Mesenchymal stem cell (in vitro differentiated cells and primary cell): ENCODE results near the gene ZMYND11.
A peak's percentile ranks its signal among the peaks of the same experiment; 100 is the strongest.

Experiments used
- DNase-seq: peaks from one replicate; pipeline ENCODE4 v3.0.0-alpha.2; 2013
- H2AFZ ChIP-seq: one replicate; pipeline ENCODE4 v1.6.1; 2013; ENCODE audit warnings: low read depth, mild to moderate bottlenecking, control low read depth, inconsistent platforms, low read length, moderate library complexity
- H2AK5ac ChIP-seq: 2 replicates; pipeline ENCODE4 v1.6.1; 2013; ENCODE audit warnings: low read length, moderate library complexity, mild to moderate bottlenecking, inconsistent platforms; ENCODE audit not compliant: severe bottlenecking
- H2BK120ac ChIP-seq: one replicate; pipeline ENCODE4 v1.6.1; 2013; ENCODE audit warnings: low read depth, mild to moderate bottlenecking, inconsistent platforms, low read length, moderate library complexity
- H2BK12ac ChIP-seq, 2 experiments: one replicate each; pipeline ENCODE4 v1.6.1; 2013; ENCODE audit warnings: inconsistent platforms in 2 of 2, low read length in 2 of 2, mild to moderate bottlenecking in 2 of 2, moderate library complexity in 2 of 2, control low read depth in 1 of 2
- H2BK15ac ChIP-seq: one replicate; pipeline ENCODE4 v1.6.1; 2013; ENCODE audit warnings: mild to moderate bottlenecking, low read depth, inconsistent platforms; ENCODE audit not compliant: poor library complexity, severe bottlenecking
- H2BK5ac ChIP-seq: 2 replicates; pipeline ENCODE4 v1.6.1; 2013; ENCODE audit warnings: low read depth, mild to moderate bottlenecking, low read length, control low read depth, inconsistent platforms; ENCODE audit not compliant: poor library complexity, severe bottlenecking
- H3K14ac ChIP-seq, 2 experiments: one replicate each; pipeline ENCODE4 v1.6.1; 2013; ENCODE audit warnings: inconsistent platforms in 2 of 2, low read length in 2 of 2, control low read depth in 1 of 2, mild to moderate bottlenecking in 1 of 2, moderate library complexity in 1 of 2
- H3K18ac ChIP-seq, 2 experiments: one replicate each; pipeline ENCODE4 v1.6.1; 2013; ENCODE audit warnings: inconsistent platforms in 2 of 2, low read length in 2 of 2, control low read depth in 1 of 2, low read depth in 1 of 2, mild to moderate bottlenecking in 1 of 2
- H3K23ac ChIP-seq, 2 experiments: one replicate each; pipeline ENCODE4 v1.6.1; 2013; ENCODE audit warnings: inconsistent platforms in 2 of 2, low read length in 2 of 2, mild to moderate bottlenecking in 2 of 2, moderate library complexity in 2 of 2, control low read depth in 1 of 2
- H3K27ac ChIP-seq: 2 replicates; pipeline ENCODE4 v1.5.1; 2013; ENCODE audit warnings: mild to moderate bottlenecking, moderate library complexity, low read length, control low read depth, inconsistent platforms; ENCODE audit not compliant: poor library complexity, severe bottlenecking
- H3K27me3 ChIP-seq, 2 experiments: 2 replicates each; pipeline versions ENCODE4 v1.6.1 to v1.7.0; 2013; ENCODE audit warnings: low read length in 2 of 2, mild to moderate bottlenecking in 2 of 2, moderate library complexity in 2 of 2, control low read depth in 1 of 2, inconsistent platforms in 1 of 2; ENCODE audit not compliant: control insufficient read depth in 1 of 2, insufficient read depth in 1 of 2
- H3K36me3 ChIP-seq, 2 experiments: 2 replicates each; pipeline versions ENCODE4 v1.6.1 to v1.7.0; 2013; ENCODE audit warnings: low read length in 2 of 2, control low read depth in 1 of 2, inconsistent platforms in 1 of 2, low read depth in 1 of 2, mild to moderate bottlenecking in 1 of 2; ENCODE audit not compliant: insufficient read depth in 2 of 2, control insufficient read depth in 1 of 2
- H3K4ac ChIP-seq, 2 experiments: one replicate each; pipeline ENCODE4 v1.6.1; 2013; ENCODE audit warnings: inconsistent platforms in 2 of 2, low read length in 2 of 2, mild to moderate bottlenecking in 2 of 2, moderate library complexity in 2 of 2, control low read depth in 1 of 2, low read depth in 1 of 2
- H3K4me1 ChIP-seq: 2 replicates; pipeline ENCODE4 v1.6.1; 2013; ENCODE audit warnings: low read depth, low read length, control low read depth; ENCODE audit not compliant: control insufficient read depth, insufficient read depth
- H3K4me2 ChIP-seq: 2 replicates; pipeline ENCODE4 v1.6.1; 2013; ENCODE audit warnings: low read length, mild to moderate bottlenecking, inconsistent platforms; ENCODE audit not compliant: poor library complexity, severe bottlenecking
- H3K4me3 ChIP-seq, 2 experiments: 2 replicates each; pipeline versions ENCODE4 v1.5.1 to v1.7.0; 2013; ENCODE audit warnings: low read length in 2 of 2, mild to moderate bottlenecking in 2 of 2, control low read depth in 1 of 2, low read depth in 1 of 2; ENCODE audit not compliant: insufficient read depth in 1 of 2
- H3K79me1 ChIP-seq: replicated peaks from 2 replicates; pipeline ENCODE4 v1.6.1; 2013; ENCODE audit warnings: mild to moderate bottlenecking, control low read depth, low read length, inconsistent platforms; ENCODE audit not compliant: poor library complexity, severe bottlenecking
- H3K9ac ChIP-seq: 2 replicates; pipeline ENCODE4 v1.7.0; 2013; ENCODE audit warnings: mild to moderate bottlenecking, low read length, moderate library complexity
- H3K9me3 ChIP-seq: 2 replicates; pipeline ENCODE4 v1.7.0; 2013; ENCODE audit warnings: mild to moderate bottlenecking, low read length; ENCODE audit not compliant: control insufficient read depth
- H4K8ac ChIP-seq: one replicate; pipeline ENCODE4 v1.6.1; 2013; ENCODE audit warnings: inconsistent platforms, mild to moderate bottlenecking, low read length, moderate library complexity
- H4K91ac ChIP-seq: one replicate; pipeline ENCODE4 v1.6.1; 2013; ENCODE audit warnings: mild to moderate bottlenecking, low read length, inconsistent platforms
- WGBS: methylation state at CpG from one replicate; pipeline ENCODE4 v1.1.7; 2013; ENCODE audit warnings: mixed read lengths; 5-methylcytosine and 5-hydroxymethylcytosine counted together

ZMYND11 gene

GRCh38 chr10:176677-177076 is 41.4 kb downstream of the ZMYND11 start:
- H3K4me1 ChIP-seq: peaks cover 2% of the 10 kb centered on the region
- peaks cover 11% of the 10 kb centered on the region for H3K79me1 ChIP-seq
- H3K23ac ChIP-seq: no peak overlapping the region
- no peaks in the 10 kb centered on the region for H3K9me3 ChIP-seq
- no peak for DNase-seq
- no peak overlapping the region for H2BK12ac ChIP-seq
- no peak overlapping the region for H3K4me3 ChIP-seq
- H3K14ac ChIP-seq: no peak overlapping the region
- H3K36me3 ChIP-seq: peaks cover 3 to 17% of the 10 kb centered on the region in 2 experiments
- H3K18ac ChIP-seq: no peak overlapping the region
- no peak overlapping the region for H4K8ac ChIP-seq
- no peak overlapping the region for H4K91ac ChIP-seq
- no peak overlapping the region for H2BK120ac ChIP-seq
- H2BK5ac ChIP-seq: no peak overlapping the region
- no peak overlapping the region for H2BK15ac ChIP-seq
- no peak overlapping the region for H3K4me2 ChIP-seq
- no peaks in the 10 kb centered on the region for H3K27me3 ChIP-seq
- no peak overlapping the region for H3K27ac ChIP-seq
- no peak overlapping the region for H2AK5ac ChIP-seq
- H3K9ac ChIP-seq: no peak overlapping the region
- H2AFZ ChIP-seq: no peak overlapping the region
- no peak overlapping the region for H3K4ac ChIP-seq

GRCh38 chr10:178208-178607 is 43.0 kb downstream of the ZMYND11 start:
- DNase-seq: peak; percentile 52
- Histone ChIP-seq H3K4ac (no peak overlapping the region), H2BK120ac (no peak overlapping the region), H3K9me3 (peaks cover 3% of the 10 kb centered on the region), H3K23ac (no peak overlapping the region), H3K36me3 (peaks cover 3 to 32% of the 10 kb centered on the region in 2 experiments), H2AK5ac (no peak overlapping the region), H2BK5ac (no peak overlapping the region), H4K8ac (no peak overlapping the region), H3K4me1 (peaks cover 2% of the 10 kb centered on the region), H3K4me2 (no peak overlapping the region), H3K14ac (no peak overlapping the region), H2AFZ (no peak overlapping the region), H3K18ac (no peak overlapping the region), H2BK15ac (no peak overlapping the region), H4K91ac (no peak overlapping the region), H3K9ac (peak overlapping the region; percentile 30), H2BK12ac (no peak overlapping the region), H3K4me3 (no peak overlapping the region), H3K27me3 (no peaks in the 10 kb centered on the region), H3K79me1 (peaks cover 10% of the 10 kb centered on the region), H3K27ac (no peak overlapping the region)
- 86% methylated on average over 2 of the region's 2 CpGs for WGBS

GRCh38 chr10:178723-179122 is 43.5 kb downstream of the ZMYND11 start:
- Histone ChIP-seq H2AFZ (no peak overlapping the region), H2BK120ac (no peak overlapping the region), H2BK15ac (no peak overlapping the region), H2BK12ac (no peak overlapping the region), H3K14ac (no peak overlapping the region), H4K91ac (no peak overlapping the region), H3K4me1 (peaks cover 2% of the 10 kb centered on the region), H2AK5ac (no peak overlapping the region), H4K8ac (no peak overlapping the region), H3K9me3 (peaks cover 8% of the 10 kb centered on the region), H3K4me3 (no peak overlapping the region), H3K36me3 (peaks cover 3 to 37% of the 10 kb centered on the region in 2 experiments), H3K23ac (no peak overlapping the region), H3K27ac (no peak overlapping the region), H3K4me2 (no peak overlapping the region), H3K27me3 (no peaks in the 10 kb centered on the region), H3K79me1 (peaks cover 12% of the 10 kb centered on the region), H2BK5ac (no peak overlapping the region), H3K18ac (no peak overlapping the region), H3K9ac (peak overlapping the region; percentile 34), H3K4ac (no peak overlapping the region)
- DNase-seq: peak; percentile 13

GRCh38 chr10:182441-183201 is 47.4 kb downstream of the ZMYND11 start:
- Histone ChIP-seq H3K9me3 (peaks cover 18% of the 10 kb centered on the region), H2BK12ac (no peak overlapping the region), H2AFZ (no peak overlapping the region), H3K79me1 (peaks cover 14% of the 10 kb centered on the region), H2BK120ac (no peak overlapping the region), H3K36me3 (peaks cover 6 to 45% of the 10 kb centered on the region in 2 experiments), H2BK5ac (no peak overlapping the region), H2BK15ac (no peak overlapping the region), H3K23ac (no peak overlapping the region), H4K91ac (no peak overlapping the region), H3K4me1 (peaks cover 2% of the 10 kb centered on the region), H4K8ac (no peak overlapping the region), H3K4me3 (no peak overlapping the region), H3K27me3 (no peaks in the 10 kb centered on the region), H3K27ac (no peak overlapping the region), H2AK5ac (no peak overlapping the region), H3K4me2 (no peak overlapping the region), H3K4ac (no peak overlapping the region), H3K9ac (no peak overlapping the region), H3K14ac (no peak overlapping the region), H3K18ac (no peak overlapping the region)
- WGBS: 86% methylated on average over 5 of the region's 6 CpGs
- peak; percentile 33 for DNase-seq
